Measurements from ENCODE around the gene BID.

GRCh38 chr22:17779286-17780115 lies 5.2 kb upstream of the BID start:
- TF ChIP-seq TEAD1 (CRISPR knock-in tag; IDR thresholded peaks at IDR 0.05) (no peak), CTCF (IDR thresholded peaks at IDR 0.05) (no peak), ATF1 (CRISPR knock-in tag; IDR thresholded peaks at IDR 0.05) (no peak), TEAD4 (CRISPR knock-in tag; IDR thresholded peaks at IDR 0.05) (no peak), FOXJ3 (CRISPR knock-in tag; IDR thresholded peaks at IDR 0.05; ENCODE audit: borderline replicate concordance) (no peak)

All from WTC11 (cell line).